B cell (primary cell): ENCODE data around the gene SREBF1. TPM values are rescaled to one million over a fixed set of nuclear protein-coding genes. Genes with fewer than 3 reads are reported as not detected.

Experiments
- ATAC-seq: fragments of 200-7000 bp; cut with Tn5 transposase; one replicate; pipeline ENCODE4 v1.10.0; 2021; ENCODE audit warnings: low read depth, mild to moderate bottlenecking, moderate number of reproducible peaks, moderate library complexity
- CTCF ChIA-PET: fragments of 350-600 bp; sonication (Branson Sonifier 250); formaldehyde crosslinking; loops from one replicate; lab custom pipeline; 2021; ENCODE audit warnings: antibody characterized with exemption, inconsistent platforms; lab: Charles Lee
- POLR2A ChIA-PET: fragments of 350-600 bp; sonication (Branson Sonifier 250); formaldehyde crosslinking; loops from one replicate; lab custom pipeline; 2021; ENCODE audit warnings: antibody characterized with exemption; lab: Charles Lee
- DNase-seq: peaks from one replicate; pipeline ENCODE4 v3.0.0; 2013
- H2AFZ ChIP-seq: 2 replicates; pipeline ENCODE4 v1.6.1; 2012; ENCODE audit warnings: mild to moderate bottlenecking, low read depth, low read length; ENCODE audit not compliant: insufficient read depth, poor library complexity, severe bottlenecking
- H3K27ac ChIP-seq, 2 donors: 1 replicate in 1 of 2; 2 replicates in 1 of 2; pipeline ENCODE4 v1.5.1; 2012 to 2013; ENCODE audit warnings: low read length in 2 of 2, mild to moderate bottlenecking in 2 of 2, moderate library complexity in 1 of 2
- H3K27me3 ChIP-seq, 4 experiments: fragments of 200-600 bp in 1 of 4; sonication (generic) in 1 of 4; replicated peaks in 1 of 4; 1 replicate in 2 of 4; 2 replicates in 2 of 4; pipeline versions ENCODE4 v1.6.1 to v1.7.0; 2013 to 2016; ENCODE audit warnings: low read length in 3 of 4, mild to moderate bottlenecking in 2 of 4, mixed read lengths in 1 of 4, moderate library complexity in 1 of 4; ENCODE audit not compliant: insufficient read depth in 4 of 4, control insufficient read depth in 3 of 4; ENCODE audit errors: control extremely low read depth in 1 of 4
- H3K36me3 ChIP-seq, 2 experiments: replicated peaks in 1 of 2; 1 replicate in 1 of 2; 2 replicates in 1 of 2; pipeline versions ENCODE4 v1.6.1 to v1.7.1; 2013; ENCODE audit warnings: low read length in 1 of 2; ENCODE audit not compliant: insufficient read depth in 2 of 2, control insufficient read depth in 1 of 2; ENCODE audit errors: control extremely low read depth in 1 of 2, extremely low read depth in 1 of 2
- H3K4me1 ChIP-seq, 2 donors: fragments of 200-600 bp in 1 of 2; sonication (generic) in 1 of 2; 1 replicate in 1 of 2; 2 replicates in 1 of 2; pipeline versions ENCODE4 v1.5.1 to v1.6.1; 2013 to 2017; ENCODE audit warnings: low read length in 2 of 2; ENCODE audit not compliant: control insufficient read depth in 2 of 2, insufficient read depth in 2 of 2
- H3K4me2 ChIP-seq: replicated peaks from 2 replicates; pipeline ENCODE3; 2012; ENCODE audit warnings: mild to moderate bottlenecking, low read depth, low read length; ENCODE audit not compliant: poor library complexity, severe bottlenecking
- H3K4me3 ChIP-seq, 5 experiments: fragments of 200-600 bp in 1 of 5; sonication (generic) in 1 of 5; 1 replicate in 3 of 5; 2 replicates in 2 of 5; pipeline versions ENCODE4 v1.5.1 to v1.7.0; 2011 to 2016; ENCODE audit warnings: low read length in 4 of 5, mild to moderate bottlenecking in 4 of 5, low read depth in 2 of 5, control low read depth in 1 of 5, moderate library complexity in 1 of 5; ENCODE audit not compliant: insufficient read depth in 1 of 5; ENCODE audit errors: control extremely low read depth in 1 of 5, extremely low read depth in 1 of 5
- H3K79me2 ChIP-seq: fragments of 200-600 bp; sonication (generic); one replicate; pipeline ENCODE4 v1.6.0; 2016; ENCODE audit warnings: low read length; ENCODE audit not compliant: control insufficient read depth, insufficient read depth
- H3K9ac ChIP-seq: fragments of 200-600 bp; sonication (generic); 2 replicates; pipeline ENCODE4 v1.6.1; 2017; ENCODE audit warnings: mild to moderate bottlenecking, low read length, moderate library complexity
- H3K9me3 ChIP-seq, 3 donors: one replicate each; pipeline versions ENCODE4 v1.6.1 to v1.7.1; 2013; ENCODE audit warnings: low read length in 2 of 3; ENCODE audit not compliant: control insufficient read depth in 2 of 3, insufficient read depth in 1 of 3; ENCODE audit errors: control extremely low read depth in 1 of 3
- H4K20me1 ChIP-seq: 2 replicates; pipeline ENCODE4 v1.6.0; 2012; ENCODE audit warnings: mild to moderate bottlenecking, low read length; ENCODE audit not compliant: insufficient read depth, control insufficient read depth, poor library complexity, severe bottlenecking
- H3K27ac Mint-ChIP-seq: one replicate; pipeline ENCODE4 v1.8.0; 2021; ENCODE audit warnings: mixed read lengths
- H3K27me3 Mint-ChIP-seq: one replicate; pipeline ENCODE4 v1.8.0; 2021; ENCODE audit warnings: mixed read lengths
- H3K4me1 Mint-ChIP-seq: one replicate; pipeline ENCODE4 v1.8.0; 2021; ENCODE audit warnings: mixed read lengths
- H3K4me3 Mint-ChIP-seq: one replicate; pipeline ENCODE4 v1.8.0; 2021; ENCODE audit warnings: mixed read lengths
- H3K9me3 Mint-ChIP-seq: one replicate; pipeline ENCODE4 v1.8.0; 2022; ENCODE audit warnings: mixed read lengths; ENCODE audit not compliant: insufficient read depth
- EZH2 ChIP-seq: IDR thresholded peaks from 2 replicates; pipeline ENCODE4 v1.6.1; 2012; ENCODE audit warnings: borderline replicate concordance, low read depth, mild to moderate bottlenecking, moderate library complexity, low read length; ENCODE audit not compliant: insufficient read depth, poor library complexity, severe bottlenecking
- WGBS: methylation state at CpG from one replicate; pipeline ENCODE4 v1.1.5; 2013; ENCODE audit warnings: missing lambda C conversion rate; ENCODE audit not compliant: insufficient coverage; 5-methylcytosine and 5-hydroxymethylcytosine counted together
- intact Hi-C: fragments of 100-400 bp; cut with micrococcal nuclease; formaldehyde crosslinking; loops from one replicate; pipeline ENCODE4 v1.10.0; 2022
- polyA plus RNA-seq: library from polyadenylated mRNA; depleted of rRNA; stranded (reverse); fragments of >200 nt; gene quantifications from 2 replicates; pipeline ENCODE4 v1.2.3, GENCODE V29; 2012
- total RNA-seq, 2 donors: library from RNA; stranded (reverse); fragments of 120-200 nt in 1 of 2; gene quantifications; 1 replicate in 1 of 2; 2 replicates in 1 of 2; pipeline versions ENCODE4 v1.2.3 to v1.2.4, GENCODE V29; 2013 to 2022
- TF ChIP-seq, protein P1 (sequence below): fragments of 200-600 bp; IDR thresholded peaks from one replicate; pipeline ENCODE4 v1.8.0; 2022; ENCODE audit warnings: antibody characterized with exemption, mild to moderate bottlenecking

The SREBF1 gene
- total and polyA plus RNA-seq, 2 donors (not counting 1 experiment from before 2014, with no cell fraction given) = 21.6 to 34.9 TPM

DNA sequence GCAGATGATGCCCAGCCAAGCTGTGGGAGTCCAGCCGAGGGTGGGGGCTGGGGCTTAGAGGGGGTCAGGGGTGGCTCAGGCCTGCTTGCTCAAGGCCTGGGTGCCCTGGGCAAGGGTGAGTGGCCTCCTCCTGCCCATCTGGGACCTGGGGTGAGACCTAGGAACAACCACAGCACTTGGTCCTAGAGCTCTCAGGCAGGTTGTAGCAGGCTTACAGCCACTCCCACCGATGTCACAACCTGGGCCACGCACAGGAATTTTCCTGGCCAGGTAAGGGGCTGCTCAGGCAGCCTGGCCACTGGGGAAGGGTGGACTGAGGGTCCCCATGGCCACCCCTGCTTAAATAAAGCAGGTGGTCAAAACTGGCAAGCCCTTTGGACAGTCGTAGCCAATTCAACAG lies 6.3 kb upstream of the SREBF1 start:
- no peak overlapping the region for H2AFZ ChIP-seq
- no peak overlapping the region for H3K27ac ChIP-seq
- Mint-ChIP-seq H3K4me3 (no peak overlapping the region), H3K4me1 (peaks cover 20% of the 10 kb centered on the region), H3K27me3 (no peaks in the 10 kb centered on the region), H3K27ac (no peak overlapping the region), H3K9me3 (no peaks in the 10 kb centered on the region)
- H3K9me3 ChIP-seq = no peaks in the 10 kb centered on the region
- intact Hi-C loops = no loop called here
- no peak for ATAC-seq
- H4K20me1 ChIP-seq = no peaks in the 10 kb centered on the region
- TF ChIP-seq EZH2 = no peak
- TF ChIP-seq, protein P1, sequence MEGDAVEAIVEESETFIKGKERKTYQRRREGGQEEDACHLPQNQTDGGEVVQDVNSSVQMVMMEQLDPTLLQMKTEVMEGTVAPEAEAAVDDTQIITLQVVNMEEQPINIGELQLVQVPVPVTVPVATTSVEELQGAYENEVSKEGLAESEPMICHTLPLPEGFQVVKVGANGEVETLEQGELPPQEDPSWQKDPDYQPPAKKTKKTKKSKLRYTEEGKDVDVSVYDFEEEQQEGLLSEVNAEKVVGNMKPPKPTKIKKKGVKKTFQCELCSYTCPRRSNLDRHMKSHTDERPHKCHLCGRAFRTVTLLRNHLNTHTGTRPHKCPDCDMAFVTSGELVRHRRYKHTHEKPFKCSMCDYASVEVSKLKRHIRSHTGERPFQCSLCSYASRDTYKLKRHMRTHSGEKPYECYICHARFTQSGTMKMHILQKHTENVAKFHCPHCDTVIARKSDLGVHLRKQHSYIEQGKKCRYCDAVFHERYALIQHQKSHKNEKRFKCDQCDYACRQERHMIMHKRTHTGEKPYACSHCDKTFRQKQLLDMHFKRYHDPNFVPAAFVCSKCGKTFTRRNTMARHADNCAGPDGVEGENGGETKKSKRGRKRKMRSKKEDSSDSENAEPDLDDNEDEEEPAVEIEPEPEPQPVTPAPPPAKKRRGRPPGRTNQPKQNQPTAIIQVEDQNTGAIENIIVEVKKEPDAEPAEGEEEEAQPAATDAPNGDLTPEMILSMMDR = no peak
- CTCF ChIA-PET = interaction anchor here (1.0 to 3.2 kb wide), 2 partner anchors 31 to 1391 kb away, joined by 4 to 13 read pairs; no protein-coding TSS in a partner anchor
- H3K4me3 ChIP-seq = no peak overlapping the region
- H3K27me3 ChIP-seq = no peaks in the 10 kb centered on the region
- DNase-seq = no peak
- H3K4me1 ChIP-seq = peaks cover 9 to 24% of the 10 kb centered on the region in 2 donors
- H3K4me2 ChIP-seq = no peak overlapping the region
- H3K36me3 ChIP-seq = no peaks in the 10 kb centered on the region
- no peaks in the 10 kb centered on the region for H3K79me2 ChIP-seq
- WGBS = 83% methylated on average over 3 of the region's 4 CpGs
- H3K9ac ChIP-seq = no peak overlapping the region
- POLR2A ChIA-PET = no interaction called here

- POLR2A ChIA-PET = interaction anchor here (0.5 to 1.5 kb wide), 2 partner anchors 8 to 108 kb away, joined by 3 to 4 read pairs; no protein-coding TSS in a partner anchor
- 92% methylated on average over 8 of the region's 9 CpGs for WGBS
Observed at GRCh38 chr17:17842111-17842876, 5.5 kb upstream of the SREBF1 start.

More at GRCh38 chr17:17842111-17842876, 5.5 kb upstream of the SREBF1 start:
- H3K4me2 ChIP-seq = no peak overlapping the region
- intact Hi-C loops = no loop called here
- Mint-ChIP-seq H3K4me1 (peaks cover 24% of the 10 kb centered on the region), H3K4me3 (no peak overlapping the region), H3K27me3 (no peaks in the 10 kb centered on the region), H3K9me3 (no peaks in the 10 kb centered on the region), H3K27ac (no peak overlapping the region)
- no peaks in the 10 kb centered on the region for H3K9me3 ChIP-seq
- no peaks in the 10 kb centered on the region for H3K79me2 ChIP-seq
- no peak overlapping the region for H3K4me3 ChIP-seq
- CTCF ChIA-PET = interaction anchor here (3.2 kb wide), 1 partner anchor 30 kb away, joined by 13 read pairs; no protein-coding TSS in a partner anchor
- TF ChIP-seq, protein P1 = no peak
- TF ChIP-seq EZH2 = no peak
- H3K36me3 ChIP-seq = no peaks in the 10 kb centered on the region
- H3K27ac ChIP-seq = no peak overlapping the region
- H2AFZ ChIP-seq = no peak overlapping the region
- no peaks in the 10 kb centered on the region for H3K27me3 ChIP-seq
- peaks cover 16 to 32% of the 10 kb centered on the region in 2 donors for H3K4me1 ChIP-seq
- no peaks in the 10 kb centered on the region for H4K20me1 ChIP-seq
- no peak for ATAC-seq
- no peak for DNase-seq
- H3K9ac ChIP-seq = no peak overlapping the region
